ENCODE measurements around the gene ABCB4.

DNA sequence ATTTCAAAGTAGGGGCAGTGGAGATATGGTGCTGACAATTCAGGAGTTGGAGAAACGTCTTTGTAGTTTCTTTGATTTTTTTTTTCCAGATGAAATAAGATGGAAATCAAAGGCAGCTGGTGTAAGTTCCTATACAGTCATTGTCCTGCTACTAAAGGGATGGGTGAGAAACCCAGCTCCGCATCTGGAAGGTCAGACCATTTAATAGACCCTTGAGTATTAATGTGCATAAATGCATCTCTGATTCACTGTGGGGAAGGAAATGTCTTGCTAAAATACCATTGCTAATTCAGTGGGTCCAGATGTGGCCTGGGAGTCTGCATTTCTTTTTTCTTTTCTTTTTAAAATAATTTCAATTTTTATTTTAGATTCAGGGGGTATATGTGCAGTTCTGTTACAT is 15.5 kb downstream of the ABCB4 start:
- TF ChIP-seq ZNF8 (CRISPR knock-in tag; IDR thresholded peaks at IDR 0.05) (no peak), ESRRG (CRISPR knock-in tag; IDR thresholded peaks at IDR 0.05) (no peak), TCF4 (CRISPR knock-in tag; IDR thresholded peaks at IDR 0.05; ENCODE audit: borderline replicate concordance) (no peak), RARB (CRISPR knock-in tag; IDR thresholded peaks at IDR 0.05) (no peak)
- TF ChIP-seq, protein P1, sequence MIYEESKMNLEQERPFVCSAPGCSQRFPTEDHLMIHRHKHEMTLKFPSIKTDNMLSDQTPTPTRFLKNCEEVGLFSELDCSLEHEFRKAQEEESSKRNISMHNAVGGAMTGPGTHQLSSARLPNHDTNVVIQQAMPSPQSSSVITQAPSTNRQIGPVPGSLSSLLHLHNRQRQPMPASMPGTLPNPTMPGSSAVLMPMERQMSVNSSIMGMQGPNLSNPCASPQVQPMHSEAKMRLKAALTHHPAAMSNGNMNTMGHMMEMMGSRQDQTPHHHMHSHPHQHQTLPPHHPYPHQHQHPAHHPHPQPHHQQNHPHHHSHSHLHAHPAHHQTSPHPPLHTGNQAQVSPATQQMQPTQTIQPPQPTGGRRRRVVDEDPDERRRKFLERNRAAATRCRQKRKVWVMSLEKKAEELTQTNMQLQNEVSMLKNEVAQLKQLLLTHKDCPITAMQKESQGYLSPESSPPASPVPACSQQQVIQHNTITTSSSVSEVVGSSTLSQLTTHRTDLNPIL (CRISPR knock-in tag; IDR thresholded peaks at IDR 0.05; ENCODE audit: low read depth): no peak
- TF ChIP-seq, protein P2, sequence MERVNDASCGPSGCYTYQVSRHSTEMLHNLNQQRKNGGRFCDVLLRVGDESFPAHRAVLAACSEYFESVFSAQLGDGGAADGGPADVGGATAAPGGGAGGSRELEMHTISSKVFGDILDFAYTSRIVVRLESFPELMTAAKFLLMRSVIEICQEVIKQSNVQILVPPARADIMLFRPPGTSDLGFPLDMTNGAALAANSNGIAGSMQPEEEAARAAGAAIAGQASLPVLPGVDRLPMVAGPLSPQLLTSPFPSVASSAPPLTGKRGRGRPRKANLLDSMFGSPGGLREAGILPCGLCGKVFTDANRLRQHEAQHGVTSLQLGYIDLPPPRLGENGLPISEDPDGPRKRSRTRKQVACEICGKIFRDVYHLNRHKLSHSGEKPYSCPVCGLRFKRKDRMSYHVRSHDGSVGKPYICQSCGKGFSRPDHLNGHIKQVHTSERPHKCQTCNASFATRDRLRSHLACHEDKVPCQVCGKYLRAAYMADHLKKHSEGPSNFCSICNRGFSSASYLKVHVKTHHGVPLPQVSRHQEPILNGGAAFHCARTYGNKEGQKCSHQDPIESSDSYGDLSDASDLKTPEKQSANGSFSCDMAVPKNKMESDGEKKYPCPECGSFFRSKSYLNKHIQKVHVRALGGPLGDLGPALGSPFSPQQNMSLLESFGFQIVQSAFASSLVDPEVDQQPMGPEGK (CRISPR knock-in tag; IDR thresholded peaks at IDR 0.05; ENCODE audit: borderline replicate concordance): no peak
